Activated CD4-positive, alpha-beta T cell treated with anti-CD3 and anti-CD28 coated beads, Interleukin-2, amount 10 ng/mL, durations not matched to agents 7 days and 5 days (primary cell): ENCODE results near the gene PRUNE1. TPM values are rescaled to one million over a fixed set of nuclear protein-coding genes. Genes with fewer than 3 reads are reported as not detected.
A peak's percentile ranks its signal among the peaks of the same experiment; 100 is the strongest.

Experiments
- CTCF ChIA-PET: fragments of 350-600 bp; sonication (Branson Sonifier 250); formaldehyde crosslinking; loops from one replicate; lab custom pipeline; 2021; ENCODE audit warnings: antibody characterized with exemption; lab: Charles Lee
- POLR2A ChIA-PET: fragments of 350-600 bp; sonication (Branson Sonifier 250); formaldehyde crosslinking; loops from one replicate; lab custom pipeline; 2021; ENCODE audit warnings: antibody characterized with exemption; lab: Charles Lee
- DNase-seq: peaks from one replicate; pipeline ENCODE4 v3.0.0-alpha.2; 2020
- H3K27ac Mint-ChIP-seq: one replicate; pipeline ENCODE4 v1.8.0; 2021; ENCODE audit warnings: mild to moderate bottlenecking, moderate library complexity, mixed read lengths
- H3K27me3 Mint-ChIP-seq: one replicate; pipeline ENCODE4 v1.8.0; 2021; ENCODE audit warnings: mixed read lengths
- H3K36me3 Mint-ChIP-seq: one replicate; pipeline ENCODE4 v1.8.0; 2021; ENCODE audit warnings: low read depth, mixed read lengths
- H3K4me1 Mint-ChIP-seq: one replicate; pipeline ENCODE4 v1.8.0; 2021; ENCODE audit warnings: mixed read lengths
- H3K4me3 Mint-ChIP-seq: one replicate; pipeline ENCODE4 v1.8.0; 2021; ENCODE audit warnings: mild to moderate bottlenecking, moderate library complexity, mixed read lengths
- H3K9me3 Mint-ChIP-seq: one replicate; pipeline ENCODE4 v1.8.0; 2021; ENCODE audit warnings: mixed read lengths
- total RNA-seq, 2 experiments: library from RNA; stranded (reverse); gene quantifications; one replicate each; pipeline ENCODE4 v1.2.3, GENCODE V29; 2021

Gene PRUNE1
- total RNA-seq, 2 experiments from 2014 or later = 18.8 to 19.1 TPM

GRCh38 chr1:151047925-151048644 is 39.8 kb downstream of the PRUNE1 start:
- H3K27me3 Mint-ChIP-seq = no peaks in the 10 kb centered on the region
- peak; percentile 63 for DNase-seq
- H3K4me3 Mint-ChIP-seq = peak overlapping the region; percentile 80
- ChIA-PET CTCF (interaction anchor here (0.9 to 2.2 kb wide), 11 partner anchors 9 to 94 kb away, joined by 3 to 13 read pairs (median 3); partner anchors contain the start of genes BNIPL, CDC42SE1, GABPB2 and MLLT11), POLR2A (no interaction called here)
- peak overlapping the region; percentile 84 for H3K27ac Mint-ChIP-seq
- no peaks in the 10 kb centered on the region for H3K9me3 Mint-ChIP-seq
- H3K4me1 Mint-ChIP-seq = peaks cover 56% of the 10 kb centered on the region
- H3K36me3 Mint-ChIP-seq = peaks cover 23% of the 10 kb centered on the region

DNA sequence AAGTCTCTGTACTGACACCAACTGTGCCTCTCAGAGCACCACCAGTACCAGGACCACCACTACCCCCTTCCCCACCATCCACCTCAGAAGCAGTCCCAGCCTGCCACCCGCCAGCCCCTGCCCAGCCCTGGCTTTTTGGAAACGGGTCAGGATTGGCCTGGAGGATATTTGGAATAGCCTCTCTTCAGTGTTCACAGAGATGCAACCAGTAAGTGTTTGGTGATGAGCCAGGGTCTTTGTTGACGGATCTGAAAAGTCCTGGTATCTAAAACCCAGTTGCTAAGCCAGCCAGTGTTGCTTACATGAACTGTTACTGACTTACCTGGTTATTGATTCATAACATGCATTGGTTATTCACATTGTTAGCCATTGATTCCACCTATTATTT is 40.4 kb downstream of the PRUNE1 start:
- no peak for DNase-seq
- peaks cover 53% of the 10 kb centered on the region for H3K4me1 Mint-ChIP-seq

GRCh38 chr1:151049458-151049857 is 41.2 kb downstream of the PRUNE1 start:
- Mint-ChIP-seq H3K36me3 (peaks cover 34% of the 10 kb centered on the region), H3K4me3 (no peak overlapping the region), H3K4me1 (peaks cover 58% of the 10 kb centered on the region), H3K27me3 (no peaks in the 10 kb centered on the region), H3K27ac (peak overlapping the region; percentile 71), H3K9me3 (no peaks in the 10 kb centered on the region)
- ChIA-PET POLR2A (interaction anchor here (0.7 kb wide), 1 partner anchor 262 kb away, joined by 12 read pairs; no protein-coding TSS in a partner anchor), CTCF (interaction anchor here (0.7 to 2.6 kb wide), 5 partner anchors 8 to 25 kb away, joined by 4 to 13 read pairs (median 6); partner anchors contain the start of genes CDC42SE1 and MLLT11)
- DNase-seq = no peak

More for the DNA sequence above, 40.4 kb downstream of the PRUNE1 start:
- CTCF ChIA-PET = interaction anchor here (1.3 to 2.2 kb wide), 6 partner anchors 9 to 39 kb away, joined by 3 to 13 read pairs (median 3); partner anchors contain the start of genes GABPB2 and MLLT11
- H3K27ac Mint-ChIP-seq = peak overlapping the region; percentile 84
- no peaks in the 10 kb centered on the region for H3K27me3 Mint-ChIP-seq
- POLR2A ChIA-PET = interaction anchor here (0.6 kb wide), 1 partner anchor 123 kb away, joined by 4 read pairs; no protein-coding TSS in a partner anchor
- H3K4me3 Mint-ChIP-seq = peak overlapping the region; percentile 80
- no peaks in the 10 kb centered on the region for H3K9me3 Mint-ChIP-seq
- peaks cover 29% of the 10 kb centered on the region for H3K36me3 Mint-ChIP-seq

DNA sequence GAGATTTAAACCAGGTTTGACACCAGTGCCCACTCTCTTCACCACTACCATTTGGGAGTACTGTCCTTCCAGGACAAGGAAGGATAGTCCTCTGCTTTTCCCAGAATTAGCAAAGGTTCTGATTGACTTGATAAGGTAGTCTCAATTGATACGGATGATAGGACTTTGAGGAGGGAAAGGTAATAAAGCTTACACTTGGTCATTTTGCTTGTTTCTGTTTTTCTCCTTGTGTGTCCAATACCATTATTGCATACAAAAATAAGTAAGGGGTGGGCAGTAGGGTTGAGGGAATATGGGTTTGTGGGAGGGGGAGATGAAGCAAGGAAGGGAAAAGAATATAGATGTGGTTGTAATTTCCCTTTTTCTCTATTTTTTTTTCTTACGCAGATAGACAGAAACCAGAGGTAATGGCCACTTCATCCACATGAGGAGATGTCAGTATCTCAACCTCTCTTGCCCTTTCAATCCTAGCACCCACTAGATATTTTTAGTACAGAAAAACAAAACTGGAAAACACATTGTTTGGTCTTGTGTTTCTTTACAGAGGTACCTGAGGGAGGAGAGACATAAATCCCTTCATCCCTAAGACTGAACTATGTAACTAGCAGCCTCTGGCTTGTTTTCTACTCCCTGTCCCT is 41.9 kb downstream of the PRUNE1 start:
- Mint-ChIP-seq H3K9me3 (no peaks in the 10 kb centered on the region), H3K27me3 (no peaks in the 10 kb centered on the region), H3K27ac (no peak overlapping the region), H3K36me3 (peaks cover 42% of the 10 kb centered on the region), H3K4me3 (no peak overlapping the region), H3K4me1 (peaks cover 66% of the 10 kb centered on the region)
- no peak for DNase-seq
- ChIA-PET POLR2A (interaction anchor here (0.7 kb wide), 1 partner anchor 262 kb away, joined by 12 read pairs; no protein-coding TSS in a partner anchor), CTCF (interaction anchor here (1.1 to 2.6 kb wide), 5 partner anchors 7 to 24 kb away, joined by 4 to 13 read pairs (median 6); partner anchors contain the start of genes CDC42SE1, GABPB2 and MLLT11)

DNA sequence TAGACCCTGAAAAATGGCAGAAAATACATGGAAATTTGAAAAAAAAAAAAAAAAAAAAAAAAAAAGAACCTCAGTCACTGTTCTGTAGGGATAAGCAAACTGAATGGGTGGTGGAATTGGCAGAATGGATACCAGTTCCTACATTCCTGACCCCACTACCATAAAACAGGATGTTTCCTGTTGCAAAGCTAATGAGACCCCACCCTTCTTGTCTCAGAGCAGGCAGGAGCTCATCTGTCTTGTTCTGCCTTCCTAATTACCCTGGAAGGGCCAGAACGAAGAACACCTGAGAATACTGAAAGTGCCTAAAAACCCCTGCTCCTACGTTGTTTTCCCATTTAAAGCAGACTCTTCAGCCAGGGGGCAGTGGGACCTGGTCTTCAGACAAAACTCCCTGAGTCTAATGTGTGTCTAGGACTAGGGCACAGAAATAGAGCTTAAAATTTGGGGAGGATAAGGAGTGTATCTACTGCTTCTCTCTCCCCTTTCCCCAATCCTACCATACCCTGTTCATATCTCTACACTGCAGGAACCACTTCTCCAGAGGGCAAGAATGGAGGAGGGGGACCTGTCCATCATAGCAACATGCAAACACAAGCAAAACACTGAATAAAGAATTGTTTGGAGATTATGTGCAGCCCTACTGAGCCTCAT is 43.2 kb downstream of the PRUNE1 start:
- H3K4me1 Mint-ChIP-seq = peaks cover 75% of the 10 kb centered on the region
- H3K27ac Mint-ChIP-seq = no peak overlapping the region
- H3K4me3 Mint-ChIP-seq = no peak overlapping the region
- CTCF ChIA-PET = interaction anchor here (1.0 to 2.6 kb wide), 5 partner anchors 9 to 69 kb away, joined by 4 to 13 read pairs (median 5); partner anchors contain the start of genes ANXA9, CDC42SE1, GABPB2 and MLLT11
- H3K36me3 Mint-ChIP-seq = peaks cover 55% of the 10 kb centered on the region
- DNase-seq = no peak
- no peaks in the 10 kb centered on the region for H3K9me3 Mint-ChIP-seq
- POLR2A ChIA-PET = no interaction called here
- no peaks in the 10 kb centered on the region for H3K27me3 Mint-ChIP-seq

GRCh38 chr1:151054971-151055547 is 46.8 kb downstream of the PRUNE1 start:
- no peak for DNase-seq
- CTCF ChIA-PET = interaction anchor here (1.0 to 1.5 kb wide), 4 partner anchors 12 to 30 kb away, joined by 3 to 8 read pairs (median 5); partner anchors contain the start of gene GABPB2
- Mint-ChIP-seq H3K9me3 (no peaks in the 10 kb centered on the region), H3K4me3 (peak overlapping the region; percentile 99), H3K4me1 (peaks cover 58% of the 10 kb centered on the region), H3K36me3 (peaks cover 78% of the 10 kb centered on the region), H3K27me3 (no peaks in the 10 kb centered on the region), H3K27ac (peak overlapping the region; percentile 96)
- POLR2A ChIA-PET = no interaction called here

DNA sequence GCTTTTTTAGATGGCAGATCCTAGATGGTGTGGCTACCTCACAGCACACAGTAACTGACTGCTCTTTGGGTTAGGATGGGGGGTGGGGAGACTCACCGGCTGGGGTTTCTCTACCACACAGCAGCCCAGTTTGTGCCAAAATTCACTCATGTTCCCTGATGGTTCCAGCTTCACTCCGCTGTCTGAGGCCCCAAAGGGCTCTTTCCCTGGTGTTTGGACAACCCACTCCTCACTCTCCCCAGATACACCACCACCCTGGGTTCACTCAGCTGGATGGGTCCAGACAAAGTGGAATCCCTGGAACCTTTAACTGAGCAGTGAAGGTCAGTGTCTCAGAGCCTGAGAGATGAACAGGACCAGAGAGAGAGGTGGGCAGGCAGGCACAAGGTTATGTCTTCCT is 47.3 kb downstream of the PRUNE1 start:
- no peak for DNase-seq
- ChIA-PET CTCF (interaction anchor here (0.6 to 1.5 kb wide), 5 partner anchors 12 to 284 kb away, joined by 3 to 8 read pairs (median 5); partner anchors contain the start of gene GABPB2), POLR2A (no interaction called here)
- Mint-ChIP-seq H3K4me3 (peak overlapping the region; percentile 99), H3K27ac (peak overlapping the region; percentile 96), H3K36me3 (peaks cover 77% of the 10 kb centered on the region), H3K9me3 (no peaks in the 10 kb centered on the region), H3K27me3 (no peaks in the 10 kb centered on the region), H3K4me1 (peaks cover 63% of the 10 kb centered on the region)

DNA sequence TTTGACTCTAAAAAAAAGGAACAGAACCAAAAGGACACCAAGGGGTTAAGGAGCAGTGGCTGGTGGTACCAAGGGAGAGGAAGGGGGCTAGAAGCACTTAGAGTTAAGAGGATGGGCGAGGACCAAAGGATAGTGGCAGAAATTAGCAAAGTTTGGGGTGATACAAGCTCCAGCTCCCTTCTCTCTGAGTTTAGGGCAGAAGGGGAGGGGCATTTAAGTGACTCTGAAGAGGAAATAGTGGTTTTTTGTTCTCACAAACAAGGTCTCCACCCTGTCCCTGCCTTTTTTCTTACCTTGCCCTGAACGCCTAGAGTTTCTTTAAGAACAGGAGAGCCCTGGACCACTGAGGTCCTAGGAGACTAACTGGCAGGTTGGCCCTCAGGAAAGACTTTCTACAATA is 47.9 kb downstream of the PRUNE1 start:
- ChIA-PET CTCF (interaction anchor here (0.6 to 2.4 kb wide), 5 partner anchors 7 to 283 kb away, joined by 3 to 14 read pairs (median 8); partner anchors contain the start of gene GABPB2), POLR2A (no interaction called here)
- peak; percentile 66 for DNase-seq
- Mint-ChIP-seq H3K36me3 (peaks cover 74% of the 10 kb centered on the region), H3K4me3 (peak overlapping the region; percentile 99), H3K9me3 (no peaks in the 10 kb centered on the region), H3K27ac (peak overlapping the region; percentile 96), H3K4me1 (peaks cover 65% of the 10 kb centered on the region), H3K27me3 (no peaks in the 10 kb centered on the region)

DNA sequence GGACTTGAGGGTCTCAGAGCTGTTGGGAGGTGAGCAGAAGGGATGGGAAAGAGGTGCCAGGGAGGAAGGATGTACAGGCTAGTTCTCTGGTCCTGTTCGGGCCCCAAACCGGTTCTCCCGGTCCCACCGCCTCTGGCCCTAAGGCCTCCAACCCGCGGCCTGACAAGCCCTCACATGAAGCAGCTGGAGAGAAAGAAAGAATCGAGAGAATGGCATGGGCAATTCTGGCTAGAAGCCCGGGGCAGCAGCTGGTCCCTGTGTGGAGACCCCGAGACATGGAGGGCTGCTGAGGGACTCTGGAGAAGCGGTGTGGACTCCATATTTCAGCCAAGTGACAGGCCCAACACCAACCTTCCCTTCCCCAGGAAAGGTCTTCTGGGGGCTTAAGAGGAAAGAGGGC is 50.4 kb downstream of the PRUNE1 start:
- CTCF ChIA-PET = interaction anchor here (0.6 to 2.7 kb wide), 16 partner anchors 9 to 497 kb away, joined by 3 to 13 read pairs (median 3); partner anchors contain the start of genes C1orf56, GABPB2, MINDY1 and TNFAIP8L2
- H3K9me3 Mint-ChIP-seq = no peaks in the 10 kb centered on the region
- H3K27ac Mint-ChIP-seq = peak overlapping the region; percentile 96
- POLR2A ChIA-PET = no interaction called here
- H3K27me3 Mint-ChIP-seq = no peaks in the 10 kb centered on the region
- peak; percentile 19 for DNase-seq
- peaks cover 59% of the 10 kb centered on the region for H3K4me1 Mint-ChIP-seq
- H3K4me3 Mint-ChIP-seq = peak overlapping the region; percentile 99
- H3K36me3 Mint-ChIP-seq = peaks cover 51% of the 10 kb centered on the region

GRCh38 chr1:151059109-151060006 is 51.1 kb downstream of the PRUNE1 start, which contains the start of gene CDC42SE1:
TSS of gene CDC42SE1 (minus strand) at chr1:151059622. CDS start at chr1:151055730, 3,892 bp downstream.
- CTCF ChIA-PET = interaction anchor here (0.6 to 2.7 kb wide), 14 partner anchors 9 to 497 kb away, joined by 3 to 13 read pairs (median 4); partner anchors contain the start of genes C1orf56, GABPB2, MINDY1 and TNFAIP8L2
- POLR2A ChIA-PET = no interaction called here
- no peaks in the 10 kb centered on the region for H3K9me3 Mint-ChIP-seq
- H3K4me3 Mint-ChIP-seq = peak within 1 kb of the TSS; percentile 99
- H3K36me3 Mint-ChIP-seq = peaks cover 47% of the 10 kb centered on the region
- peak; percentile 85 for DNase-seq
- H3K27me3 Mint-ChIP-seq = no peaks in the 10 kb centered on the region
- peaks cover 56% of the 10 kb centered on the region for H3K4me1 Mint-ChIP-seq
- H3K27ac Mint-ChIP-seq = peak within 1 kb of the TSS; percentile 96
